Keratinocyte (primary cell): ENCODE measurements around the gene FEN1. TPM values are rescaled to one million over a fixed set of nuclear protein-coding genes. Genes with fewer than 3 reads are reported as not detected.
A peak's percentile ranks its signal among the peaks of the same experiment; 100 is the strongest.

Experiments used
- DNase-seq: peaks from one replicate; pipeline ENCODE4 v3.0.0-alpha.2; 2011; ENCODE audit warnings: low read depth, missing footprints, low spot score
- FAIRE-seq: peaks from 2 replicates; lab custom pipeline; 2011; peaks lifted over from hg19 to GRCh38; lab: Jason Lieb, UNC
- H2AFZ ChIP-seq: 2 replicates; pipeline ENCODE4 v1.6.0; 2012; ENCODE audit warnings: low read length, control low read depth, inconsistent platforms; ENCODE audit not compliant: control insufficient read depth
- H3K27ac ChIP-seq: 2 replicates; pipeline ENCODE4 v1.5.1; 2011; ENCODE audit warnings: low read length; ENCODE audit not compliant: control insufficient read depth, insufficient read depth
- H3K27me3 ChIP-seq: 3 replicates; pipeline ENCODE4 v1.6.0; 2011; ENCODE audit warnings: low read length; ENCODE audit not compliant: control insufficient read depth, insufficient read depth; ENCODE audit errors: extremely low read depth
- H3K36me3 ChIP-seq, 2 experiments: 2 replicates in 1 of 2; 3 replicates in 1 of 2; pipeline ENCODE4 v1.5.1; 2011; ENCODE audit warnings: low read length in 2 of 2, mild to moderate bottlenecking in 1 of 2; ENCODE audit not compliant: control insufficient read depth in 2 of 2, insufficient read depth in 2 of 2; ENCODE audit errors: extremely low read depth in 1 of 2
- H3K4me1 ChIP-seq: 3 replicates; pipeline ENCODE4 v1.5.1; 2011; ENCODE audit warnings: low read length; ENCODE audit not compliant: control insufficient read depth, insufficient read depth; ENCODE audit errors: extremely low read depth
- H3K4me2 ChIP-seq: 3 replicates; pipeline ENCODE4 v1.6.0; 2011; ENCODE audit warnings: low read depth, low read length; ENCODE audit not compliant: control insufficient read depth, insufficient read depth; ENCODE audit errors: extremely low read depth
- H3K4me3 ChIP-seq, 3 experiments: fragments of 200-600 bp in 1 of 3; sonication (generic) in 1 of 3; 2 replicates in 2 of 3; 3 replicates in 1 of 3; pipeline ENCODE4 v1.5.1; 2011 to 2016; ENCODE audit warnings: low read length in 3 of 3, mild to moderate bottlenecking in 3 of 3, control low read depth in 2 of 3, inconsistent platforms in 1 of 3, low read depth in 1 of 3, mixed read lengths in 1 of 3, mixed run types in 1 of 3, moderate library complexity in 1 of 3; ENCODE audit not compliant: control insufficient read depth in 2 of 3, insufficient read depth in 2 of 3; ENCODE audit errors: extremely low read depth in 1 of 3
- H3K79me2 ChIP-seq: 2 replicates; pipeline ENCODE4 v1.6.0; 2012; ENCODE audit warnings: low read length; ENCODE audit not compliant: control insufficient read depth, insufficient read depth
- H3K9ac ChIP-seq: 3 replicates; pipeline ENCODE4 v1.6.0; 2011; ENCODE audit warnings: low read length; ENCODE audit not compliant: control insufficient read depth, insufficient read depth; ENCODE audit errors: extremely low read depth
- H3K9me1 ChIP-seq: 3 replicates; pipeline ENCODE4 v1.6.0; 2011; ENCODE audit warnings: low read length; ENCODE audit not compliant: control insufficient read depth, insufficient read depth; ENCODE audit errors: extremely low read depth
- H3K9me3 ChIP-seq: 2 replicates; pipeline ENCODE4 v1.5.1; 2012; ENCODE audit warnings: low read depth, low read length; ENCODE audit not compliant: control insufficient read depth
- H4K20me1 ChIP-seq: 3 replicates; pipeline ENCODE4 v1.6.0; 2011; ENCODE audit warnings: low read length; ENCODE audit not compliant: control insufficient read depth, insufficient read depth; ENCODE audit errors: extremely low read depth
- CTCF ChIP-seq, 3 experiments: IDR thresholded peaks in 1 of 3; conservative IDR thresholded peaks in 1 of 3; optimal IDR thresholded peaks in 1 of 3; 2 replicates in 2 of 3; 3 replicates in 1 of 3; pipeline versions ENCODE3 to v1.5.1; 2011; ENCODE audit warnings: low read length in 3 of 3, mild to moderate bottlenecking in 3 of 3, moderate library complexity in 2 of 3, control low read depth in 1 of 3, inconsistent platforms in 1 of 3; ENCODE audit not compliant: insufficient read depth in 2 of 3; ENCODE audit errors: extremely low read depth in 1 of 3
- EZH2 ChIP-seq: IDR thresholded peaks from one replicate; pipeline ENCODE4 v1.6.1; 2012; ENCODE audit warnings: inconsistent platforms, mild to moderate bottlenecking, low read length, moderate library complexity
- dilution Hi-C: fragments of 300-500 bp; cut with MboI; formaldehyde crosslinking; loops from one replicate; pipeline ENCODE4 v1.7.0; 2020; ENCODE audit warnings: low sequenced_read_pairs; ENCODE audit not compliant: extremely low pct_ligation_motif_present
- polyA plus RNA-seq, 5 experiments: library from polyadenylated mRNA; depleted of rRNA in 3 of 5; stranded (reverse) in 3 of 5; stranded (forward) in 1 of 5; unstranded in 1 of 5; fragments of >200 nt; gene quantifications; 1 replicate in 1 of 5; 2 replicates in 3 of 5; 3 replicates in 1 of 5; pipeline versions ENCODE4 v1.2.1 to v1.2.3, GENCODE V29; 2011 to 2012; ENCODE audit warnings: missing spikeins in 2 of 5, low read depth in 1 of 5, low replicate concordance in 1 of 5

Gene FEN1
- polyA plus RNA-seq, 1 donor (not counting 4 experiments of a cell fraction or from before 2014, with no cell fraction given) = 26.7 TPM

GRCh38 chr11:61752925-61753521 lies 39.7 kb upstream of the FEN1 start:
- Histone ChIP-seq H3K4me1 (peaks cover 2% of the 10 kb centered on the region), H3K36me3 (no peaks in the 10 kb centered on the region), H2AFZ (no peak overlapping the region), H3K79me2 (no peaks in the 10 kb centered on the region), H3K9ac (no peak overlapping the region), H3K27ac (no peak overlapping the region), H3K27me3 (peaks cover 34% of the 10 kb centered on the region), H3K9me1 (no peaks in the 10 kb centered on the region), H4K20me1 (peaks cover 5% of the 10 kb centered on the region), H3K9me3 (no peaks in the 10 kb centered on the region), H3K4me3 (peak overlapping the region in 2 of 3 experiments; percentile 4 to 20), H3K4me2 (peak overlapping the region; percentile 41)
- DNase-seq = no peak
- peak; percentile 59 for TF ChIP-seq EZH2
- no peak for TF ChIP-seq CTCF (optimal IDR thresholded peaks at IDR 0.05 in 1 of 3, IDR thresholded peaks at IDR 0.05 in 1 of 3, conservative IDR thresholded peaks at IDR 0.05 in 1 of 3; ENCODE audit: extremely low read depth in 1 of 3, insufficient read depth in 2 of 3, low read length in 3 of 3)
- no peak for FAIRE-seq
- dilution Hi-C loops = no loop called here

DNA sequence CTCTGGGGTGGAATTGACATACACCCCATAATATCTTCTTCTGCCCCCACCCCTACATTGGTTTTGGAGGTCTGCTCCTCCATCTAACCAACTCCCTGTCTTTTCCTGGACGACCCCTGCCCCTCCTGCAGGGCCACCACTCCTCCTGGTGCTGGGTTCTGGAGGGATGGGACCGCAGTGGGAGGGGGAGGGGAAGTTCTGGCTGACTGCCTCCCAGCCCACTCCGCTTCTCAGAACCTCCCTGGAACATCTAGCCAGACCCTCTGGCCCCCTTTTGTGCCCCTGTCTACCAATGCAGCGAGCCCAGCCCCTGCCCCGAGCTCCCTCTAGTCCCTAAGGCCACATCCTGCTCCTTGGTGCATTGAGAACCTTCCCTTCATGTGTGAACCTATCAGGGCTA lies 39.0 kb upstream of the FEN1 start:
- Histone ChIP-seq H3K9me3 (no peaks in the 10 kb centered on the region), H3K79me2 (no peaks in the 10 kb centered on the region), H3K36me3 (no peaks in the 10 kb centered on the region), H3K27ac (no peak overlapping the region), H3K27me3 (peaks cover 27% of the 10 kb centered on the region), H3K9ac (no peak overlapping the region), H3K4me3 (no peak overlapping the region), H4K20me1 (peaks cover 5% of the 10 kb centered on the region), H3K4me2 (no peak overlapping the region), H3K4me1 (peaks cover 2% of the 10 kb centered on the region), H3K9me1 (no peaks in the 10 kb centered on the region), H2AFZ (no peak overlapping the region)
- DNase-seq (no peak), FAIRE-seq (no peak)
- dilution Hi-C loops = no loop called here
- no peak for TF ChIP-seq CTCF (optimal IDR thresholded peaks at IDR 0.05 in 1 of 3, IDR thresholded peaks at IDR 0.05 in 1 of 3, conservative IDR thresholded peaks at IDR 0.05 in 1 of 3; ENCODE audit: extremely low read depth in 1 of 3, insufficient read depth in 2 of 3, low read length in 3 of 3)
- no peak for TF ChIP-seq EZH2
